Spinal cord (tissue), 10 donors: ENCODE results near the gene LDLRAD4. TPM values are rescaled to one million over a fixed set of nuclear protein-coding genes. Genes with fewer than 3 reads are reported as not detected.
"Not testable (repeated sequence)": the region's sequence is repeated elsewhere in the genome, so short reads cannot be mapped to it uniquely, and the experiment has no call there.

Experiments
- DNase-seq, 6 donors: peaks; one replicate each; pipeline versions ENCODE4 v3.0.0 to v3.0.0-alpha.2; 2013 to 2015; ENCODE audit warnings: low spot score in 6 of 6, low read depth in 4 of 6
- H3K27ac ChIP-seq: one replicate; pipeline ENCODE4 v1.5.1; 2013; ENCODE audit warnings: low read depth, low read length, control low read depth
- H3K27me3 ChIP-seq: one replicate; pipeline ENCODE4 v1.6.1; 2013; ENCODE audit warnings: low read length; ENCODE audit not compliant: control insufficient read depth, insufficient read depth
- H3K36me3 ChIP-seq: one replicate; pipeline ENCODE4 v1.6.1; 2013; ENCODE audit warnings: low read length; ENCODE audit not compliant: control insufficient read depth, insufficient read depth
- H3K4me1 ChIP-seq: one replicate; pipeline ENCODE4 v1.6.1; 2013; ENCODE audit warnings: low read length; ENCODE audit not compliant: control insufficient read depth, insufficient read depth
- H3K4me3 ChIP-seq: one replicate; pipeline ENCODE4 v1.5.1; 2013; ENCODE audit warnings: low read depth, low read length, control low read depth
- H3K9me3 ChIP-seq: one replicate; pipeline ENCODE4 v1.6.1; 2013; ENCODE audit warnings: low read length; ENCODE audit not compliant: control insufficient read depth, insufficient read depth
- WGBS: methylation state at CpG from one replicate; pipeline ENCODE4 v1.1.5; 2013; ENCODE audit warnings: missing lambda C conversion rate; ENCODE audit not compliant: insufficient coverage; 5-methylcytosine and 5-hydroxymethylcytosine counted together
- polyA plus RNA-seq, 2 donors: library from polyadenylated mRNA; unstranded; fragments of 120-200 nt; gene quantifications; one replicate each; pipeline ENCODE4 v1.2.1, GENCODE V29; 2013; ENCODE audit not compliant: insufficient read length in 2 of 2
- total RNA-seq, 2 donors: library from RNA; depleted of rRNA in 1 of 2; stranded (reverse); fragments of 120-200 nt in 1 of 2; fragments of >200 nt in 1 of 2; gene quantifications; one replicate each; pipeline versions ENCODE4 v1.2.3 to v1.2.4, GENCODE V29; 2013 to 2014
- donor health status: healthy.

Gene LDLRAD4
- total and polyA plus RNA-seq, 4 donors, result 26.7 to 67.7 (median 38.5) TPM

GRCh38 chr18:13471198-13471845 is 252.8 kb downstream of the LDLRAD4 start:
- H3K4me3 ChIP-seq, result no peak overlapping the region
- 65% methylated on average over 12 of the region's 17 CpGs for WGBS
- H3K27me3 ChIP-seq, result no peaks in the 10 kb centered on the region
- H3K27ac ChIP-seq, result peak overlapping the region; percentile 78
- no peak for DNase-seq
- H3K9me3 ChIP-seq, result no peaks in the 10 kb centered on the region
- peaks cover 30% of the 10 kb centered on the region for H3K4me1 ChIP-seq
- no peaks in the 10 kb centered on the region for H3K36me3 ChIP-seq

DNA sequence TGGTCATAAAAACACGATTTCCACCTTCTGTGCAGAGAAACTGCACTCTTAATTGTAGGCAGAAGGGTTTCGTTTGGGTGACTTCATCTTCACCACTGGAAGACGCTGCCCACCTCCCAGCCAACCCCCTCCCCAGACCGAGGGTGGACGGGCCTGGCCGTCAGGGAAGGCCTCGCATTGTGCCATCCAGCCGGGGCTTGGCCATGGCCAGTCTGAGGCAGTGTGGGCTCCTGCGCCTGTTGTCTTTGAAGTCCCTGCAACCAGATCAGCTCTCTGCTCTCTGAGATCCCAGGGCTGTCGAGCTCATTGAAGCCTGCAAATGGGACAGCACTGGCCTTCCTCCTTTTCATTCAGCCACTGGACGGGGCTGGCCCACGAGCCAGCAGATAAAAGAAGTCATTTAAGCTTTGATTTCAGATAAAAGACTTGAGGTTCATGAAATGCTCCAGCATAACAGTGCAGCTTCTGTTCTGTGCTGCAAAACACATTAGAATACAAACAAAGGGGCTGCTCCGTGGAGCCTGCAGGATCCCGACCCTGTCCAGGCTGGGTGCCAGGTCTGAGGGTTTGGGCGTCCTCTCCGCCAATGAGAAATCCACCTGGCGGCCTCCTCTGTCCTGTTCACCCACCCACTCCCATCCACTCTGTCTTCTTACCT is 253.5 kb downstream of the LDLRAD4 start:
- Histone ChIP-seq H3K9me3 (no peaks in the 10 kb centered on the region), H3K4me1 (peaks cover 32% of the 10 kb centered on the region), H3K4me3 (no peak overlapping the region), H3K27ac (peak overlapping the region; percentile 78), H3K36me3 (no peaks in the 10 kb centered on the region), H3K27me3 (no peaks in the 10 kb centered on the region)
- WGBS, result 16% methylated on average over 15 of the region's 17 CpGs
- DNase-seq, result peak in 4 of 6 donors; percentile 64 to 90 (median 78)

DNA sequence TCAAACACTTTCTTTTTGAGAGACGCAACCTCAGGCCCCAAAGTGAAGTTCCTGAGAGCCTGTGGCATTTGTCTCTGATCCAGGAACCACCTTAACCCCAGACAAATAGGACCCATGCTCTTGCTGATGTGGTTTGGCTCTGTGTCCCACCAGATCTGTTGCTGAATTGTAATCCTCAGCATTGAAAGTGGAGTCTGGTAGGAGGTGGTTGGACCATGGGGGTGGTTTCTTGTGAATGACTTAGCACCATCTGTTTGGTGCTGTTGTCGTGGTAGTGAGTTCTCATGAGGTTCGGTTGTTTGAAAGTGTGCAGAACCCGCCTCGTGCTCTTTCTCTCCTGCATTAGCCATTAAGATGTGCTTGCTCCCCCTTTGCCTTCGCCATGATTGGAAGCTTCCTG is 255.2 kb downstream of the LDLRAD4 start:
- H3K9me3 ChIP-seq, result no peaks in the 10 kb centered on the region
- 86% methylated on average over 5 of the region's 6 CpGs for WGBS
- DNase-seq, result no peak

DNA sequence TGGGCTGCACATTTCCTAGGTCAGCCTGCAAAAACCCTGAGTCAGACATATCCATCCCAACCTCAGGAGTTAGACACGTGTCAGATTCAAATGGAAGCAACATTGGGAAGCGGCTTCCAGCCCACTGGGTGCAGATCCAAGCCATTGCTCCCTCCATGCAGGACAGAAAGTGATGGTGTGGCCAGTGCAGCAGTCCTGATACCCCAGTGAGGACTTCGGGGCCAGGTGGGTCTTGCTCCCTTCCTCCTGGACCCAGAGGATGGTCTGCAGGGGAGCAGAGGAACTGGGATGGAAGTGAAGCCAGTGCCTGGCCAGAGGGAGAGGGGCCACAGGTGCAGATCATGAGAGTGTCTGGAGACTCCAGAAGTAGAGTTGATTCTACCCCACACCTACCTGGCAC is 255.8 kb downstream of the LDLRAD4 start:
- Histone ChIP-seq H3K27me3 (no peaks in the 10 kb centered on the region), H3K27ac (no peak overlapping the region), H3K36me3 (no peaks in the 10 kb centered on the region), H3K4me1 (peaks cover 34% of the 10 kb centered on the region), H3K9me3 (no peaks in the 10 kb centered on the region), H3K4me3 (no peak overlapping the region)
- no peak for DNase-seq
- 96% methylated on average over 3 of the region's 3 CpGs for WGBS

More for the DNA sequence above, 255.2 kb downstream of the LDLRAD4 start:
- Histone ChIP-seq H3K4me3 (no peak overlapping the region), H3K36me3 (no peaks in the 10 kb centered on the region), H3K4me1 (peaks cover 34% of the 10 kb centered on the region), H3K27ac (no peak overlapping the region), H3K27me3 (no peaks in the 10 kb centered on the region)

- no peak overlapping the region for H3K4me3 ChIP-seq
- H3K27me3 ChIP-seq, result no peaks in the 10 kb centered on the region
- peaks cover 2% of the 10 kb centered on the region for H3K9me3 ChIP-seq
- peaks cover 34% of the 10 kb centered on the region for H3K4me1 ChIP-seq
- 65% methylated on average over 3 of the region's 6 CpGs for WGBS
- no peaks in the 10 kb centered on the region for H3K36me3 ChIP-seq
- DNase-seq, result no peak
- no peak overlapping the region for H3K27ac ChIP-seq
Measured at GRCh38 chr18:13474907-13475545, 256.5 kb downstream of the LDLRAD4 start.

DNA sequence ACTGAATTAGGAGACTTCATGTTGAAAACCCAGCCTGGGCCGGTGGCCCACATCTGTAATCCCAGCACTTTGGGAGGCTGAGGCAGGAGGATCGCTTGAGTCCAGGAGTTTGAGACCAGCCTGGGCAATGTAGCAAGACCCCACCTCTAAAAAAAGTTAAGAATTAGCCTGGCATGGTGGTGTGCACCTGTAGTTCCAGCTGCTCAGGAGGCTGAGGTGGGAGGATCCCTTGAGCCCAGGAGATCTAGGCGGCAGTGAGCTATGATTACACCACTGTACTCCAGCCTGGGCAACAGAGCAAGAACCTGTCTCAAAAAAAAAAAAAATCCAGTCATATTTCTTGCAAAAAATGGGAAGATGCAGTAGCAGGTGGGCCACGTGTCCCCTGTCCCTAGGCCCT is 257.8 kb downstream of the LDLRAD4 start:
- H3K27me3 ChIP-seq, H3K27ac ChIP-seq, H3K36me3 ChIP-seq, H3K4me3 ChIP-seq, DNase-seq, H3K9me3 ChIP-seq: not testable (repeated sequence)
- H3K4me1 ChIP-seq, result peaks cover 22% of the 10 kb centered on the region
- 11% methylated on average over 1 of the region's 4 CpGs for WGBS

GRCh38 chr18:13477147-13477683 is 258.7 kb downstream of the LDLRAD4 start:
- H3K4me1 ChIP-seq, result peaks cover 20% of the 10 kb centered on the region
- H3K4me3 ChIP-seq, result no peak overlapping the region
- peak in 1 of 6 donors; percentile 39 for DNase-seq

GRCh38 chr18:13480571-13481255 is 262.2 kb downstream of the LDLRAD4 start:
- H3K27ac ChIP-seq, result no peak overlapping the region
- no peak for DNase-seq
- no peak overlapping the region for H3K4me3 ChIP-seq
- no peaks in the 10 kb centered on the region for H3K27me3 ChIP-seq
- peaks cover 2% of the 10 kb centered on the region for H3K9me3 ChIP-seq
- 79% methylated on average over 7 of the region's 11 CpGs for WGBS
- peaks cover 18% of the 10 kb centered on the region for H3K4me1 ChIP-seq
- H3K36me3 ChIP-seq, result peaks cover 13% of the 10 kb centered on the region

More at GRCh38 chr18:13477147-13477683, 258.7 kb downstream of the LDLRAD4 start:
- peaks cover 2% of the 10 kb centered on the region for H3K9me3 ChIP-seq
- H3K36me3 ChIP-seq, result peaks cover 5% of the 10 kb centered on the region
- H3K27me3 ChIP-seq, result no peaks in the 10 kb centered on the region
- H3K27ac ChIP-seq, result no peak overlapping the region
- 61% methylated on average over 5 of the region's 6 CpGs for whole genome bisulfite sequencing

- Histone ChIP-seq H3K4me1 (peaks cover 18% of the 10 kb centered on the region), H3K4me3 (no peak overlapping the region), H3K27me3 (no peaks in the 10 kb centered on the region), H3K36me3 (peaks cover 13% of the 10 kb centered on the region), H3K9me3 (peaks cover 2% of the 10 kb centered on the region), H3K27ac (no peak overlapping the region)
- no peak for DNase-seq
- 85% methylated on average over 11 of the region's 11 CpGs for WGBS
Measured at GRCh38 chr18:13481331-13481730, 262.8 kb downstream of the LDLRAD4 start.
